Right atrium auricular region (tissue), 2 donors: Measurements from ENCODE around the gene NCAPG2. TPM values are rescaled to one million over a fixed set of nuclear protein-coding genes. Genes with fewer than 3 reads are reported as not detected.
A peak's percentile ranks its signal among the peaks of the same experiment; 100 is the strongest.

Source experiments
- DNase-seq: peaks from one replicate; pipeline ENCODE4 v3.0.0-alpha.2; 2019; ENCODE audit warnings: low spot score
- H3K27ac ChIP-seq, 2 donors: fragments of 200-600 bp; sonication (generic); 1 replicate in 1 of 2; 2 replicates in 1 of 2; pipeline ENCODE4 v1.5.1; 2016 to 2019
- H3K27me3 ChIP-seq, 2 donors: fragments of 200-600 bp; sonication (generic); one replicate each; pipeline versions ENCODE4 v1.5.1 to v1.6.0; 2017 to 2019
- H3K36me3 ChIP-seq: fragments of 200-600 bp; sonication (generic); one replicate; pipeline ENCODE4 v1.5.1; 2016
- H3K4me1 ChIP-seq, 2 donors: fragments of 200-600 bp; sonication (generic); one replicate each; pipeline versions ENCODE4 v1.5.1 to v1.6.0; 2017 to 2019
- H3K4me3 ChIP-seq, 2 donors: fragments of 200-600 bp; sonication (generic); 1 replicate in 1 of 2; 2 replicates in 1 of 2; pipeline ENCODE4 v1.5.1; 2017 to 2019; ENCODE audit warnings: mild to moderate bottlenecking in 1 of 2, moderate library complexity in 1 of 2
- H3K9me3 ChIP-seq, 2 donors: fragments of 200-600 bp; sonication (generic); one replicate each; pipeline ENCODE4 v1.5.1; 2019
- CTCF ChIP-seq, 2 donors: fragments of 200-600 bp; sonication (generic); IDR thresholded peaks; one replicate each; pipeline ENCODE4 v1.5.1; 2019; ENCODE audit warnings: antibody characterized with exemption in 2 of 2
- total RNA-seq, 2 donors: library from RNA; depleted of rRNA; stranded (reverse); fragments of >200 nt; gene quantifications; one replicate each; pipeline ENCODE4 v1.1.0, GENCODE V29; 2016

Gene NCAPG2
- total RNA-seq, 2 donors from 2014 or later = 2.8 to 3.1 TPM

- H3K4me1 ChIP-seq = peaks cover 0 to 25% of the 10 kb centered on the region in 2 donors
- H3K4me3 ChIP-seq = no peak overlapping the region
- no peak for DNase-seq
- H3K36me3 ChIP-seq = no peaks in the 10 kb centered on the region
- H3K27me3 ChIP-seq = peaks cover 0 to 11% of the 10 kb centered on the region in 2 donors
- H3K27ac ChIP-seq = no peak overlapping the region
- peaks cover 0 to 4% of the 10 kb centered on the region in 2 donors for H3K9me3 ChIP-seq
- no peak for TF ChIP-seq CTCF (IDR thresholded peaks at IDR 0.05)
Observed at GRCh38 chr7:158590181-158590530, 114.4 kb downstream of the NCAPG2 start.

GRCh38 chr7:158589653-158590052 lies 115.0 kb downstream of the NCAPG2 start:
- no peak overlapping the region for H3K27ac ChIP-seq
- DNase-seq = no peak
- no peak overlapping the region for H3K4me3 ChIP-seq
- no peak for TF ChIP-seq CTCF (IDR thresholded peaks at IDR 0.05)
- H3K36me3 ChIP-seq = no peaks in the 10 kb centered on the region
- peaks cover 0 to 25% of the 10 kb centered on the region in 2 donors for H3K4me1 ChIP-seq
- H3K27me3 ChIP-seq = peaks cover 0 to 11% of the 10 kb centered on the region in 2 donors
- H3K9me3 ChIP-seq = peaks cover 0 to 4% of the 10 kb centered on the region in 2 donors

- Histone ChIP-seq H3K4me1 (peaks cover 0 to 25% of the 10 kb centered on the region in 2 donors), H3K27ac (no peak overlapping the region), H3K27me3 (peaks cover 0 to 11% of the 10 kb centered on the region in 2 donors), H3K36me3 (no peaks in the 10 kb centered on the region), H3K9me3 (peaks cover 0 to 4% of the 10 kb centered on the region in 2 donors), H3K4me3 (no peak overlapping the region)
- DNase-seq = no peak
- no peak for TF ChIP-seq CTCF (IDR thresholded peaks at IDR 0.05)
Observed at GRCh38 chr7:158588878-158589442, 115.6 kb downstream of the NCAPG2 start.

- Histone ChIP-seq H3K36me3 (no peaks in the 10 kb centered on the region), H3K27ac (no peak overlapping the region), H3K27me3 (peaks cover 0 to 11% of the 10 kb centered on the region in 2 donors), H3K9me3 (peaks cover 0 to 4% of the 10 kb centered on the region in 2 donors), H3K4me3 (peak overlapping the region in 1 of 2 donors; percentile 60), H3K4me1 (peaks cover 0 to 25% of the 10 kb centered on the region in 2 donors)
- DNase-seq = no peak
- TF ChIP-seq CTCF (IDR thresholded peaks at IDR 0.05) = no peak
Observed at GRCh38 chr7:158588085-158588877, 116.3 kb downstream of the NCAPG2 start.

- H3K4me3 ChIP-seq = peak within 1 kb of the TSS; percentile 12 to 60
- TF ChIP-seq CTCF (IDR thresholded peaks at IDR 0.05) = no peak
- no peaks in the 10 kb centered on the region for H3K9me3 ChIP-seq
- no peak within 1 kb of the TSS for H3K27ac ChIP-seq
- no peak for DNase-seq
- H3K36me3 ChIP-seq = no peaks in the 10 kb centered on the region
- peaks cover 0 to 25% of the 10 kb centered on the region in 2 donors for H3K4me1 ChIP-seq
- peaks cover 0 to 11% of the 10 kb centered on the region in 2 donors for H3K27me3 ChIP-seq
Observed at GRCh38 chr7:158587162-158588084, 117.2 kb downstream of the NCAPG2 start, which contains the start of gene PTPRN2. PTPRN2 (minus strand) TSS chr7:158587823.
